Smooth muscle cell (in vitro differentiated cells): Measurements from ENCODE around the gene EYA4. TPM values are rescaled to one million over a fixed set of nuclear protein-coding genes. Genes with fewer than 3 reads are reported as not detected.

ENCODE experiments used
- DNase-seq: peaks from one replicate; lab custom pipeline; 2025; ENCODE audit not compliant: unreplicated experiment; lab: John Stamatoyannopoulos, UW
- H2AFZ ChIP-seq: fragments of 200-600 bp; sonication (generic); 2 replicates; pipeline ENCODE4 v1.6.0; 2016; ENCODE audit warnings: antibody characterized with exemption, low read depth, mild to moderate bottlenecking
- H3F3A ChIP-seq: fragments of 200-600 bp; sonication (generic); 2 replicates; pipeline ENCODE4 v1.6.0; 2017; ENCODE audit warnings: antibody characterized with exemption, low read depth
- H3K27ac ChIP-seq: fragments of 200-600 bp; sonication (generic); 2 replicates; pipeline ENCODE4 v1.5.1; 2016; ENCODE audit warnings: low read depth, mild to moderate bottlenecking
- H3K27me3 ChIP-seq: fragments of 200-600 bp; sonication (generic); 2 replicates; pipeline ENCODE4 v1.6.1; 2016; ENCODE audit warnings: low read depth, mild to moderate bottlenecking
- H3K36me3 ChIP-seq: fragments of 200-600 bp; sonication (generic); 2 replicates; pipeline ENCODE4 v1.5.1; 2016; ENCODE audit warnings: low read depth
- H3K4me1 ChIP-seq: fragments of 200-600 bp; sonication (generic); 2 replicates; pipeline ENCODE4 v1.5.1; 2016; ENCODE audit warnings: low read depth
- H3K4me2 ChIP-seq: fragments of 200-600 bp; sonication (generic); 2 replicates; pipeline ENCODE4 v1.6.0; 2016; ENCODE audit warnings: mild to moderate bottlenecking
- H3K4me3 ChIP-seq: fragments of 200-600 bp; sonication (generic); 2 replicates; pipeline ENCODE4 v1.5.1; 2016; ENCODE audit warnings: mild to moderate bottlenecking
- H3K79me2 ChIP-seq: fragments of 200-600 bp; sonication (generic); 2 replicates; pipeline ENCODE4 v1.6.0; 2016; ENCODE audit warnings: low read depth, mild to moderate bottlenecking
- H3K9ac ChIP-seq: fragments of 200-600 bp; sonication (generic); 2 replicates; pipeline ENCODE4 v1.6.0; 2016; ENCODE audit warnings: low read depth
- H3K9me3 ChIP-seq: fragments of 200-600 bp; sonication (generic); replicated peaks from 2 replicates; pipeline ENCODE4 v1.5.1; 2016; ENCODE audit warnings: low read depth
- H4K20me1 ChIP-seq: fragments of 200-600 bp; sonication (generic); 2 replicates; pipeline ENCODE4 v1.6.0; 2016; ENCODE audit warnings: low read depth
- WGBS: methylation state at CpG from one replicate; pipeline ENCODE4 v1.1.7; 2016; ENCODE audit warnings: low lambda C conversion rate; 5-methylcytosine and 5-hydroxymethylcytosine counted together
- polyA plus RNA-seq: library from polyadenylated mRNA; unstranded; fragments of >200 nt; fragmentation: Nextera tagmentation; extraction: Ambion mirVana; gene quantifications from 2 replicates; pipeline ENCODE4 v1.2.1, GENCODE V29; 2016
- total RNA-seq: library from RNA; depleted of rRNA; stranded (reverse); fragments of >200 nt; gene quantifications from 2 replicates; pipeline ENCODE4 v1.2.3, GENCODE V29; 2014
- TF ChIP-seq, protein P1 (sequence below): fragments of 200-600 bp; sonication (generic); IDR thresholded peaks from 2 replicates; pipeline ENCODE4 v1.5.1; 2017; ENCODE audit warnings: borderline replicate concordance, mild to moderate bottlenecking, antibody characterized with exemption; ENCODE audit not compliant: insufficient read depth, poor library complexity, severe bottlenecking

The EYA4 gene
- total and polyA plus RNA-seq, 2 experiments from 2014 or later: 1.3 TPM; not detected in 1

GRCh38 chr6:133390168-133390567 lies 149.0 kb downstream of the EYA4 start:
- DNase-seq: no peak
- WGBS: 99% methylated on average over 9 of the region's 9 CpGs
- TF ChIP-seq, protein P1, sequence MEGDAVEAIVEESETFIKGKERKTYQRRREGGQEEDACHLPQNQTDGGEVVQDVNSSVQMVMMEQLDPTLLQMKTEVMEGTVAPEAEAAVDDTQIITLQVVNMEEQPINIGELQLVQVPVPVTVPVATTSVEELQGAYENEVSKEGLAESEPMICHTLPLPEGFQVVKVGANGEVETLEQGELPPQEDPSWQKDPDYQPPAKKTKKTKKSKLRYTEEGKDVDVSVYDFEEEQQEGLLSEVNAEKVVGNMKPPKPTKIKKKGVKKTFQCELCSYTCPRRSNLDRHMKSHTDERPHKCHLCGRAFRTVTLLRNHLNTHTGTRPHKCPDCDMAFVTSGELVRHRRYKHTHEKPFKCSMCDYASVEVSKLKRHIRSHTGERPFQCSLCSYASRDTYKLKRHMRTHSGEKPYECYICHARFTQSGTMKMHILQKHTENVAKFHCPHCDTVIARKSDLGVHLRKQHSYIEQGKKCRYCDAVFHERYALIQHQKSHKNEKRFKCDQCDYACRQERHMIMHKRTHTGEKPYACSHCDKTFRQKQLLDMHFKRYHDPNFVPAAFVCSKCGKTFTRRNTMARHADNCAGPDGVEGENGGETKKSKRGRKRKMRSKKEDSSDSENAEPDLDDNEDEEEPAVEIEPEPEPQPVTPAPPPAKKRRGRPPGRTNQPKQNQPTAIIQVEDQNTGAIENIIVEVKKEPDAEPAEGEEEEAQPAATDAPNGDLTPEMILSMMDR: no peak

GRCh38 chr6:133392015-133392414 lies 150.9 kb downstream of the EYA4 start:
- H3K36me3 ChIP-seq: no peaks in the 10 kb centered on the region
- H3K9me3 ChIP-seq: no peaks in the 10 kb centered on the region
- TF ChIP-seq, protein P1: no peak
- H3K27me3 ChIP-seq: no peaks in the 10 kb centered on the region
- DNase-seq: no peak
- H3K79me2 ChIP-seq: no peaks in the 10 kb centered on the region
- H3K4me3 ChIP-seq: no peak overlapping the region
- no peaks in the 10 kb centered on the region for H3F3A ChIP-seq
- no peak overlapping the region for H3K9ac ChIP-seq
- H3K4me2 ChIP-seq: no peak overlapping the region
- peaks cover 12% of the 10 kb centered on the region for H3K4me1 ChIP-seq
- H2AFZ ChIP-seq: no peak overlapping the region
- WGBS: 78% methylated on average over 3 of the region's 3 CpGs
- no peaks in the 10 kb centered on the region for H4K20me1 ChIP-seq
- H3K27ac ChIP-seq: no peak overlapping the region

More at GRCh38 chr6:133390168-133390567, 149.0 kb downstream of the EYA4 start:
- H3K4me2 ChIP-seq: no peak overlapping the region
- no peaks in the 10 kb centered on the region for H3K79me2 ChIP-seq
- H4K20me1 ChIP-seq: no peaks in the 10 kb centered on the region
- no peaks in the 10 kb centered on the region for H3K36me3 ChIP-seq
- no peak overlapping the region for H3K27ac ChIP-seq
- H3K4me1 ChIP-seq: peaks cover 12% of the 10 kb centered on the region
- no peaks in the 10 kb centered on the region for H3F3A ChIP-seq
- H3K9ac ChIP-seq: no peak overlapping the region
- H3K27me3 ChIP-seq: no peaks in the 10 kb centered on the region
- H3K9me3 ChIP-seq: no peaks in the 10 kb centered on the region
- no peak overlapping the region for H3K4me3 ChIP-seq
- H2AFZ ChIP-seq: no peak overlapping the region

- TF ChIP-seq, protein P1: no peak
- Histone ChIP-seq H2AFZ (no peak overlapping the region), H3K4me1 (peaks cover 12% of the 10 kb centered on the region), H4K20me1 (no peaks in the 10 kb centered on the region), H3K9ac (no peak overlapping the region), H3K79me2 (no peaks in the 10 kb centered on the region), H3K36me3 (no peaks in the 10 kb centered on the region), H3F3A (no peaks in the 10 kb centered on the region), H3K4me2 (no peak overlapping the region), H3K27me3 (no peaks in the 10 kb centered on the region), H3K4me3 (no peak overlapping the region), H3K9me3 (no peaks in the 10 kb centered on the region), H3K27ac (no peak overlapping the region)
- no peak for DNase-seq
- WGBS: 28% methylated on average over 2 of the region's 2 CpGs
Measured at GRCh38 chr6:133392641-133393040, 151.5 kb downstream of the EYA4 start.

DNA sequence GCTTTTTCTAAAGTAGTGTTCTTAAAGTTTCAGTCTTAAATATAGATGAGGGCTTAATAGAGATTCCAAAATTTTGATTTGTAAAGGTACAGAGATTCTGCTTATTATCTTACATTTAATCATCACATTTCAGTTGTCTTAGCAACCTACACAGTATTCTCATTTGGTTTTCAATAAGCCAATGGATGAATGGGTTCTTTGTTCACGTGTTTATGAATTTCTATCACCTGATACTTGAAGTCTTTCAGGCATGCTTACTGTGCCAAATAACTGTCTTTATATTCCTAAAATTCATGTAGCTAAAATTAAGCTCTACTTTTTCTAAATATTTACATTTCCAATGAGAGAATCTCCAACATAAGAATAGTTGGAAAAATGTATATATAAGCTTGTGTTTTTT lies 152.7 kb downstream of the EYA4 start:
- TF ChIP-seq, protein P1: no peak
- no peak overlapping the region for H3K27ac ChIP-seq
- H3K27me3 ChIP-seq: no peaks in the 10 kb centered on the region
- H3K9ac ChIP-seq: no peak overlapping the region
- WGBS: 87% methylated on average over 1 of the region's 1 CpG
- DNase-seq: no peak
- no peaks in the 10 kb centered on the region for H3F3A ChIP-seq
- no peaks in the 10 kb centered on the region for H4K20me1 ChIP-seq
- no peaks in the 10 kb centered on the region for H3K36me3 ChIP-seq
- H3K9me3 ChIP-seq: no peaks in the 10 kb centered on the region
- no peak overlapping the region for H3K4me3 ChIP-seq
- no peaks in the 10 kb centered on the region for H3K79me2 ChIP-seq
- no peak overlapping the region for H3K4me2 ChIP-seq
- no peak overlapping the region for H2AFZ ChIP-seq
- H3K4me1 ChIP-seq: peaks cover 12% of the 10 kb centered on the region
